Lower lobe of right lung (tissue), 2 donors: Measurements from ENCODE around the gene PDRG1. TPM values are rescaled to one million over a fixed set of nuclear protein-coding genes. Genes with fewer than 3 reads are reported as not detected.

Experiments
- ATAC-seq, 2 donors: fragments of 200-7000 bp; cut with Tn5 transposase; one replicate each; pipeline ENCODE4 v1.9.1; 2020 to 2022; ENCODE audit warnings: mild to moderate bottlenecking in 2 of 2, moderate library complexity in 2 of 2
- DNase-seq: peaks from one replicate; pipeline ENCODE4 v3.0.0-alpha.2; 2020
- H3K27ac ChIP-seq: fragments of 200-600 bp; one replicate; pipeline ENCODE4 v1.8.0; 2022
- H3K27me3 ChIP-seq: fragments of 200-600 bp; one replicate; pipeline ENCODE4 v1.8.0; 2022; ENCODE audit warnings: low read depth
- H3K36me3 ChIP-seq: fragments of 200-600 bp; one replicate; pipeline ENCODE4 v1.8.0; 2022; ENCODE audit warnings: mild to moderate bottlenecking
- H3K4me1 ChIP-seq: fragments of 200-600 bp; one replicate; pipeline ENCODE4 v1.8.0; 2022
- H3K4me3 ChIP-seq: fragments of 200-600 bp; one replicate; pipeline ENCODE4 v1.8.0; 2022; ENCODE audit warnings: mild to moderate bottlenecking
- H3K9me3 ChIP-seq: fragments of 200-600 bp; one replicate; pipeline ENCODE4 v1.8.0; 2022
- CTCF ChIP-seq: fragments of 200-600 bp; IDR thresholded peaks from one replicate; pipeline ENCODE4 v1.8.0; 2022; ENCODE audit warnings: antibody characterized with exemption, mild to moderate bottlenecking
- intact Hi-C: fragments of 100-400 bp; cut with DNase I; formaldehyde crosslinking; loops from one replicate; pipeline ENCODE4 v1.11.0; 2022
- total RNA-seq: library from RNA; stranded (reverse); fragmentation: NEBNext Ultra II Directional; extraction: Animal tissue kit (Norgen Biotek cat#: 25700); gene quantifications from one replicate; pipeline ENCODE4 v1.2.1, GENCODE V29; 2021
- donor health status: DM: no; HTN: yes; CAD: no; lungs with severe emphysema.

The PDRG1 gene
- total RNA-seq, 1 donor from 2014 or later: 9.4 TPM

- Histone ChIP-seq H3K4me1 (no peaks in the 10 kb centered on the region), H3K36me3 (no peaks in the 10 kb centered on the region), H3K9me3 (no peaks in the 10 kb centered on the region), H3K4me3 (no peak overlapping the region), H3K27me3 (no peaks in the 10 kb centered on the region), H3K27ac (no peak overlapping the region)
- intact Hi-C loops: no loop called here
- ATAC-seq (no peak), DNase-seq (no peak)
- no peak for TF ChIP-seq CTCF
Observed at GRCh38 chr20:31981784-31982183, 29.9 kb upstream of the PDRG1 start.

GRCh38 chr20:31979713-31980426 lies 28.0 kb upstream of the PDRG1 start:
- Histone ChIP-seq H3K27me3 (peaks cover 4% of the 10 kb centered on the region), H3K4me3 (no peak overlapping the region), H3K27ac (no peak overlapping the region), H3K9me3 (no peaks in the 10 kb centered on the region), H3K36me3 (no peaks in the 10 kb centered on the region), H3K4me1 (no peaks in the 10 kb centered on the region)
- no peak for ATAC-seq
- intact Hi-C loops: no loop called here
- TF ChIP-seq CTCF: no peak
- DNase-seq: no peak

GRCh38 chr20:31977080-31977479 lies 25.2 kb upstream of the PDRG1 start:
- H3K27ac ChIP-seq: no peak overlapping the region
- H3K4me3 ChIP-seq: no peak overlapping the region
- H3K4me1 ChIP-seq: no peaks in the 10 kb centered on the region
- ATAC-seq (no peak), DNase-seq (no peak)
- TF ChIP-seq CTCF: no peak
- H3K9me3 ChIP-seq: no peaks in the 10 kb centered on the region
- no peaks in the 10 kb centered on the region for H3K36me3 ChIP-seq
- H3K27me3 ChIP-seq: peaks cover 9% of the 10 kb centered on the region
- intact Hi-C loops: no loop called here

- no peak for TF ChIP-seq CTCF
- H3K27ac ChIP-seq: no peak overlapping the region
- ATAC-seq (no peak), DNase-seq (no peak)
- no peak overlapping the region for H3K4me3 ChIP-seq
- H3K27me3 ChIP-seq: peaks cover 9% of the 10 kb centered on the region
- H3K9me3 ChIP-seq: no peaks in the 10 kb centered on the region
- intact Hi-C loops: no loop called here
- no peaks in the 10 kb centered on the region for H3K4me1 ChIP-seq
- H3K36me3 ChIP-seq: no peaks in the 10 kb centered on the region
Observed at GRCh38 chr20:31975874-31976273, 24.0 kb upstream of the PDRG1 start.

GRCh38 chr20:31974951-31975487 lies 23.2 kb upstream of the PDRG1 start:
- ATAC-seq: no peak

More at GRCh38 chr20:31974951-31975487, 23.2 kb upstream of the PDRG1 start:
- intact Hi-C loops: no loop called here
- Histone ChIP-seq H3K4me1 (no peaks in the 10 kb centered on the region), H3K9me3 (no peaks in the 10 kb centered on the region), H3K4me3 (no peak overlapping the region), H3K27me3 (peaks cover 9% of the 10 kb centered on the region), H3K36me3 (no peaks in the 10 kb centered on the region), H3K27ac (no peak overlapping the region)
- DNase-seq: no peak
- TF ChIP-seq CTCF: no peak
